Erythroblast (primary cell): Measurements from ENCODE around the gene LILRB5.

Experiments used
- GATA1 ChIP-seq: IDR thresholded peaks from 2 replicates; pipeline ENCODE4 v1.6.1; 2011; ENCODE audit warnings: low read depth, mild to moderate bottlenecking, control low read depth, low read length, moderate library complexity
- POLR2A ChIP-seq: IDR thresholded peaks from 2 replicates; pipeline ENCODE4 v1.6.1; 2011; ENCODE audit warnings: mild to moderate bottlenecking, low read length

- no peak for TF ChIP-seq POLR2A
- no peak for TF ChIP-seq GATA1
Observed at GRCh38 chr19:54279406-54279962, 22.4 kb upstream of the LILRB5 start.
